ENCODE measurements around the gene ECEL1.

Gene ECEL1

DNA sequence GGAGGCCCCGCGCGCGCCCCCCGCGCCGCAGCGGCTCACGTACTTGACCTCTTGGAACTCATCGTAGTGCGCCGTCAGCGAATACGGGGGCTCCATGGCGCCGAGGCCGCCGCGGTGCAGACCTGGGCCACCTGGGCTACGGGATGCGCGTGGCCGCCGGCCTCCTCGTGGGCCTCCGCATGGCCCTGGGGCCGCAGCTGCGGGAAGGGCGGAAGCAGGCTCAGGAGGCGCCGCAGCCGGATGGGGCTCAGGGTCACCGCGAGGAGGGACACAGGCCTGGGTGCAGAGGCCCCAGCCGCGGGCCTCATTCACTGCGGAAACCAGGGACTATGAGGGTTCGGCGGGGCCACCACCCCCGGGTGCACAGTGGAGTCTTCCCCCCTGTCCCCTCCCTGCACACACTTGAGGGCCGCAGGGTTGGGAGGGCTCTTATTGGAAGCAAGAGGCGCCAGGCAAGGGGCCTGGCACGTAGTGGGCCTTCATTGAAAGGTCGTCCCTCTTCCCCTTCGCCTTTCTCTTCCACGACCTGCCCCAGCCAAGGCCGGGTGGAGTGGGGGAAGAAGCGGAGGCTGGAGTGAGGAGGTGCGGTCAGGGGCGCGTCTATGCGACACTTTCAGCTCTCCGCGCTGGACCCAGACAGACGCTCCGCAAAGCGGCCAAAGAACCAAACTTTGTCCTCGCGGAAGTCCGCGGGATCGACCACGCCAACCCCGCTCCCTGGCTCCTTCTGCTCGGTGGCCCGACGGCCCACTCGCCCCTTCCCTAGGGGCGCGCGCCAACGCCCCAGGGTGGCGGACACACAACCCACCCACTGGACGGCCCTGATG lies 863 bp downstream of the ECEL1 start:
- DNase-seq (ENCODE audit: extremely low spot score) = no peak
- ChIA-PET CTCF (no interaction called here), POLR2A (no interaction called here)
- TF ChIP-seq HDGF (IDR thresholded peaks at IDR 0.05; ENCODE audit: borderline replicate concordance) (no peak), FOXA1 (IDR thresholded peaks at IDR 0.05) (no peak), L3MBTL2 (conservative IDR thresholded peaks at IDR 0.05) (no peak), LEF1 (IDR thresholded peaks at IDR 0.05; ENCODE audit: borderline replicate concordance) (no peak), TARDBP (IDR thresholded peaks at IDR 0.05) (no peak), NFRKB (IDR thresholded peaks at IDR 0.05) (no peak), CTBP1 (IDR thresholded peaks at IDR 0.05; ENCODE audit: borderline replicate concordance) (no peak), FOXK2 (IDR thresholded peaks at IDR 0.05) (no peak), ARNT (IDR thresholded peaks at IDR 0.05) (no peak), FOXM1 (IDR thresholded peaks at IDR 0.05; ENCODE audit: borderline replicate concordance) (no peak), ZNF384 (IDR thresholded peaks at IDR 0.05) (no peak), BHLHE40 (IDR thresholded peaks at IDR 0.05; ENCODE audit: borderline replicate concordance) (no peak)

DNA sequence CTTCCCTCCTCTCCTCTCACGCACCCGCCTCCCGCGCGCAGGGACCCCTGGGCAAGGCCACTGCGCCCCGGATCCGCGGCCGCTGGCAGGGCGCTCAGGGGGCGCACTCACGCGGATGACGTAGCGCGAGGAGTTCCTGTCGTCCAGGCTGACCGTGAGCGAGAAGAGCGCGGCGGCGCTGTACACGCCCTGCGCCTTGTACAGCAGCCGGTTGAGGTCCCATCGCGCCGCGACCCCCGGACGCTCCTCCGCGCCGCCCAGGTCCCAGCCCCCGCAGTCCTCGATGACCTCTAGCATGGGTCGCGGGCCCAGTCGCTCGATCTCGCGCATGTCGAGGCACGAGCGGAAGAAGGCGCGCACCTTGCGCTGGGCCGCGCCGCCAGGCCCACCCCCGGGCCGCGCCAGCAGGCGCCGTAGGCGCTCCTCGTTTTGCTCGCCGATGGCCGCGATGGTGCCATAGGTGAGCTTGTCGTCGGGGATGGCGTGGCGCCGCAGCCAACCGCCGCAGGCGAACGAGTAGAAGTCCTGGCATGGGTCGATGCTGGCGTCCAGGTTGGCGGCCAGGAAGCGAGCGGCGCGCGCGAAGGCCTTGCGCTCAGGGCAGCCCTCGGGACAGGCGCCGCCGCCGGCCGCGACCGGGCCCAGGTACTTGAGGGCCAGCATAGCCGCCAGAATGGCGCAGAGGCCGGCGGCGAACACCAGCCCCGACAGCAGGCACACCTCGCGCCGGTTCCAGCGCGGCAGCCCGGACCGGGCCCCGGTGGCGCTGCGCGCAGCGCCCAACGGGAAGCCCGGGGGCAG lies 1.7 kb downstream of the ECEL1 start:
- TF ChIP-seq ARNT (IDR thresholded peaks at IDR 0.05) (no peak), NFRKB (IDR thresholded peaks at IDR 0.05) (no peak), FOXM1 (IDR thresholded peaks at IDR 0.05; ENCODE audit: borderline replicate concordance) (no peak), HDGF (IDR thresholded peaks at IDR 0.05; ENCODE audit: borderline replicate concordance) (no peak), L3MBTL2 (conservative IDR thresholded peaks at IDR 0.05) (no peak), SP1 (IDR thresholded peaks at IDR 0.05) (no peak), BHLHE40 (IDR thresholded peaks at IDR 0.05; ENCODE audit: borderline replicate concordance) (no peak), CTBP1 (IDR thresholded peaks at IDR 0.05; ENCODE audit: borderline replicate concordance) (no peak), ELF4 (IDR thresholded peaks at IDR 0.05) (no peak), FOXA1 (IDR thresholded peaks at IDR 0.05) (no peak), FOXK2 (IDR thresholded peaks at IDR 0.05) (no peak), TARDBP (IDR thresholded peaks at IDR 0.05) (no peak), SUZ12 (IDR thresholded peaks at IDR 0.05) (no peak), ZNF384 (IDR thresholded peaks at IDR 0.05) (no peak), LEF1 (IDR thresholded peaks at IDR 0.05; ENCODE audit: borderline replicate concordance) (no peak)
- TF ChIP-seq, protein P1, sequence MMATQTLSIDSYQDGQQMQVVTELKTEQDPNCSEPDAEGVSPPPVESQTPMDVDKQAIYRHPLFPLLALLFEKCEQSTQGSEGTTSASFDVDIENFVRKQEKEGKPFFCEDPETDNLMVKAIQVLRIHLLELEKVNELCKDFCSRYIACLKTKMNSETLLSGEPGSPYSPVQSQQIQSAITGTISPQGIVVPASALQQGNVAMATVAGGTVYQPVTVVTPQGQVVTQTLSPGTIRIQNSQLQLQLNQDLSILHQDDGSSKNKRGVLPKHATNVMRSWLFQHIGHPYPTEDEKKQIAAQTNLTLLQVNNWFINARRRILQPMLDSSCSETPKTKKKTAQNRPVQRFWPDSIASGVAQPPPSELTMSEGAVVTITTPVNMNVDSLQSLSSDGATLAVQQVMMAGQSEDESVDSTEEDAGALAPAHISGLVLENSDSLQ (IDR thresholded peaks at IDR 0.05) = no peak
- ChIA-PET POLR2A (no interaction called here), CTCF (no interaction called here)
- no peak for DNase-seq (ENCODE audit: extremely low spot score)

- POLR2A ChIA-PET = no interaction called here
- CTCF ChIA-PET = no interaction called here
- DNase-seq (ENCODE audit: extremely low spot score) = no peak
- TF ChIP-seq NFRKB (IDR thresholded peaks at IDR 0.05) = no peak
Measured at GRCh38 chr2:232485348-232485756, 2.3 kb downstream of the ECEL1 start.

GRCh38 chr2:232484628-232485347 lies 2.8 kb downstream of the ECEL1 start:
- ChIA-PET POLR2A (no interaction called here), CTCF (no interaction called here)
- no peak for TF ChIP-seq L3MBTL2 (conservative IDR thresholded peaks at IDR 0.05)
- TF ChIP-seq SP1 (IDR thresholded peaks at IDR 0.05) = no peak
- no peak for TF ChIP-seq SUZ12 (IDR thresholded peaks at IDR 0.05)
- TF ChIP-seq FOXM1 (IDR thresholded peaks at IDR 0.05; ENCODE audit: borderline replicate concordance) = no peak
- TF ChIP-seq NFRKB (IDR thresholded peaks at IDR 0.05) = no peak
- TF ChIP-seq, protein P1 (IDR thresholded peaks at IDR 0.05) = no peak
- no peak for TF ChIP-seq HDGF (IDR thresholded peaks at IDR 0.05; ENCODE audit: borderline replicate concordance)
- TF ChIP-seq FOXA1 (IDR thresholded peaks at IDR 0.05) = no peak
- TF ChIP-seq LEF1 (IDR thresholded peaks at IDR 0.05; ENCODE audit: borderline replicate concordance) = no peak
- DNase-seq (ENCODE audit: extremely low spot score) = no peak

DNA sequence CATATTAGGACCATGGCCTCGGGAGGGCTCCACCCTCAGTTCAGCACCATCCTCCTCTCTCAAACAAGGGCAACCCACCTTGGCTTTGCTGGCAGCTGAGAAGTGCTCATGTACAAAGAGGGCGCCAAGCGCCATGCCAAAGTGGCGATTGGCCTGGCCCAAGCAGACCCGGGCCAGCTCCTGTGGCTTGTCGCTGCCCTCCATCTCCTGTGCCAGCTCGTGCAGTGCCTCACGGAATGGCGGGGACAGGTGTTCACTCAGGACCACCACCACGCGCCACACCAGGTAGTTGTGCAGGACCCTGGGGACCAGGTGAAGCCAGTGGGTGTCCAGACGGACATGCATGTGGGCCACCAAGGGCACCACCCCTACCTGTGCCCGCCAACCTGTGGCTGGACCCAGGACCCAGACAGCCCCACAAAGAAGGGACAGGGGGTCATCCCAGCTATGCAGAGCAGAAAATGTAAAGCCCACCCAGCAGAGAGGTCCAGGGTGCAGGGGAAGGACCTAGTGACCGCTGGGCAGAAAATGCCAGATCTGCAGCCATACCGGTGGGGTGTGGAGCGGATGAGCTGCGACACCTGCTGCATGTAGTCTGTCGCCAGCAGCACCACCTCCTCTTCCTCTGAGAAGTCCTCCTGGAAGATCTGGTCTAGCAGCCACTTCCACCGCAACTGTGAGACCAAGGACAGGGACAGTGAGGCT lies 3.6 kb downstream of the ECEL1 start:
- POLR2A ChIA-PET = no interaction called here
- CTCF ChIA-PET = no interaction called here
- DNase-seq (ENCODE audit: extremely low spot score) = no peak
- TF ChIP-seq TARDBP (IDR thresholded peaks at IDR 0.05) (no peak), SUZ12 (IDR thresholded peaks at IDR 0.05) (no peak), L3MBTL2 (conservative IDR thresholded peaks at IDR 0.05) (no peak), FOXK2 (IDR thresholded peaks at IDR 0.05) (no peak), LEF1 (IDR thresholded peaks at IDR 0.05; ENCODE audit: borderline replicate concordance) (no peak), NFRKB (IDR thresholded peaks at IDR 0.05) (no peak), SP1 (IDR thresholded peaks at IDR 0.05) (no peak), ARNT (IDR thresholded peaks at IDR 0.05) (no peak), FOXM1 (IDR thresholded peaks at IDR 0.05; ENCODE audit: borderline replicate concordance) (no peak), CTBP1 (IDR thresholded peaks at IDR 0.05; ENCODE audit: borderline replicate concordance) (no peak), BHLHE40 (IDR thresholded peaks at IDR 0.05; ENCODE audit: borderline replicate concordance) (no peak), HDGF (IDR thresholded peaks at IDR 0.05; ENCODE audit: borderline replicate concordance) (no peak), ZNF384 (IDR thresholded peaks at IDR 0.05) (no peak), FOXA1 (IDR thresholded peaks at IDR 0.05) (no peak), ELF4 (IDR thresholded peaks at IDR 0.05) (no peak)
- TF ChIP-seq, protein P1 (IDR thresholded peaks at IDR 0.05) = no peak
